A549 (cell line): Measurements from ENCODE around the gene NKTR. TPM values are rescaled to one million over a fixed set of nuclear protein-coding genes. Genes with fewer than 3 reads are reported as not detected.

Experiments
- ATAC-seq, 2 experiments: fragments of 200-7000 bp in 1 of 2; fragments of >200 bp in 1 of 2; cut with Nextera tagmentation in 1 of 2; cut with Tn5 transposase in 1 of 2; 3 replicates each; pipeline versions ENCODE4 v1.8.0 to v1.9.1; 2018 to 2020; ENCODE audit warnings: mild to moderate bottlenecking in 1 of 2, moderate library complexity in 1 of 2
- CTCF ChIA-PET: fragments of 300-600 bp; sonication (Branson Sonifier 250); formaldehyde crosslinking; extraction: SDS; loops from one replicate; lab custom pipeline; 2021; ENCODE audit warnings: antibody characterized with exemption, inconsistent platforms; lab: Yijun Ruan, JAX
- POLR2A ChIA-PET: fragments of 350-600 bp; formaldehyde crosslinking; extraction: SDS; loops from one replicate; lab custom pipeline; 2021; ENCODE audit warnings: antibody characterized with exemption, inconsistent platforms; lab: Yijun Ruan, JAX
- DNase-seq, 2 experiments: peaks; one replicate each; pipeline versions ENCODE4 v3.0.0 to v3.0.0-alpha.2; 2011 to 2016; ENCODE audit warnings: low read depth in 1 of 2, low spot score in 1 of 2
- FAIRE-seq: peaks from 2 replicates; lab custom pipeline; 2011; peaks lifted over from hg19 to GRCh38; lab: Jason Lieb, UNC
- H3K27ac ChIP-seq, 2 experiments: fragments of >200 bp; sonication (Bioruptor Twin); formaldehyde crosslinking; 3 replicates each; pipeline ENCODE4 v1.5.1; 2016 to 2017
- H3K4me1 ChIP-seq: fragments of >200 bp; sonication (Bioruptor Twin); formaldehyde crosslinking; 3 replicates; pipeline ENCODE4 v1.6.1; 2016
- H3K4me2 ChIP-seq: fragments of >200 bp; sonication (Bioruptor Twin); formaldehyde crosslinking; 3 replicates; pipeline ENCODE4 v1.6.1; 2016
- H3K4me3 ChIP-seq: fragments of >200 bp; sonication (Bioruptor Twin); formaldehyde crosslinking; 3 replicates; pipeline ENCODE4 v1.5.1; 2016
- H3K9me3 ChIP-seq: fragments of >200 bp; sonication (Bioruptor Twin); formaldehyde crosslinking; 3 replicates; pipeline ENCODE4 v1.6.1; 2016
- BHLHE40 ChIP-seq: IDR thresholded peaks from 2 replicates; pipeline ENCODE4 v1.6.1; 2012; ENCODE audit warnings: low read depth, low read length, inconsistent platforms
- CBX8 ChIP-seq: fragments of 200-600 bp; sonication (generic); IDR thresholded peaks from 2 replicates; pipeline ENCODE4 v1.6.1; 2016
- CHD2 ChIP-seq: fragments of 150-350 bp; IDR thresholded peaks from 2 replicates; pipeline ENCODE4 v1.6.1; 2014; ENCODE audit warnings: low read length; ENCODE audit not compliant: partially characterized antibody
- CHD4 ChIP-seq: fragments of 200-600 bp; sonication (generic); IDR thresholded peaks from 2 replicates; pipeline ENCODE4 v1.6.1; 2016; ENCODE audit warnings: antibody characterized with exemption, mild to moderate bottlenecking, borderline replicate concordance
- E2F6 ChIP-seq: IDR thresholded peaks from 2 replicates; pipeline ENCODE4 v1.6.1; 2012; ENCODE audit warnings: low read depth, borderline replicate concordance
- ELK1 ChIP-seq: fragments of 150-350 bp; IDR thresholded peaks from 2 replicates; pipeline ENCODE4 v1.6.1; 2014; ENCODE audit warnings: low read depth, mild to moderate bottlenecking, low read length
- ESRRA ChIP-seq: fragments of 150-350 bp; IDR thresholded peaks from 2 replicates; pipeline ENCODE4 v1.6.1; 2014; ENCODE audit warnings: mild to moderate bottlenecking, low read length, borderline replicate concordance
- FOSL2 ChIP-seq, 2 experiments: fragments of 450-650 bp in 1 of 2; fragments of >200 bp in 1 of 2; sonication (Bioruptor Twin) in 1 of 2; formaldehyde crosslinking; IDR thresholded peaks; 2 replicates each; pipeline versions ENCODE4 v1.5.0 to v1.6.1; 2016 to 2020; ENCODE audit warnings: mild to moderate bottlenecking in 1 of 2, moderate library complexity in 1 of 2
- FOXS1 ChIP-seq: fragments of 250-450 bp; sonication (Bioruptor Pico); IDR thresholded peaks from 2 replicates; pipeline ENCODE4 v1.5.0; 2020; ENCODE audit warnings: mild to moderate bottlenecking, moderate library complexity
- HEYL ChIP-seq: fragments of 250-450 bp; sonication (Bioruptor Pico); IDR thresholded peaks from 2 replicates; pipeline ENCODE4 v1.8.0; 2021; ENCODE audit warnings: mild to moderate bottlenecking, moderate library complexity
- HMGXB4 ChIP-seq: fragments of 250-450 bp; sonication (Bioruptor Pico); IDR thresholded peaks from 2 replicates; pipeline ENCODE4 v1.5.0; 2021; ENCODE audit warnings: mild to moderate bottlenecking, moderate library complexity, borderline replicate concordance
- HOXA7 ChIP-seq: fragments of 250-450 bp; sonication (Bioruptor Pico); IDR thresholded peaks from 2 replicates; pipeline ENCODE4 v1.5.0; 2020; ENCODE audit warnings: mild to moderate bottlenecking, moderate library complexity
- HOXB13 ChIP-seq: fragments of 250-450 bp; sonication (Bioruptor Pico); IDR thresholded peaks from 2 replicates; pipeline ENCODE4 v1.5.0; 2020; ENCODE audit warnings: low read depth, mild to moderate bottlenecking, moderate library complexity
- JUNB ChIP-seq: fragments of >200 bp; sonication (Bioruptor Twin); formaldehyde crosslinking; IDR thresholded peaks from 2 replicates; pipeline ENCODE4 v1.6.1; 2016
- MAZ ChIP-seq: fragments of 150-350 bp; IDR thresholded peaks from 2 replicates; pipeline ENCODE4 v1.6.1; 2014; ENCODE audit warnings: antibody characterized with exemption, low read depth, low read length, borderline replicate concordance
- NR3C1 ChIP-seq: fragments of >200 bp; sonication (Bioruptor Twin); formaldehyde crosslinking; IDR thresholded peaks from 3 replicates; pipeline ENCODE4 v1.6.1; 2017
- PBX3 ChIP-seq: IDR thresholded peaks from 2 replicates; pipeline ENCODE4 v1.6.1; 2012
- RAD21 ChIP-seq, 2 experiments: fragments of >200 bp in 1 of 2; sonication (Bioruptor Twin) in 1 of 2; formaldehyde crosslinking in 1 of 2; IDR thresholded peaks in 1 of 2; conservative IDR thresholded peaks in 1 of 2; 2 replicates in 1 of 2; 3 replicates in 1 of 2; pipeline ENCODE4 v1.6.1; 2012 to 2018; ENCODE audit warnings: inconsistent platforms in 1 of 2
- RNF2 ChIP-seq: fragments of 200-600 bp; sonication (generic); IDR thresholded peaks from 2 replicates; pipeline ENCODE4 v1.6.1; 2016; ENCODE audit warnings: low read depth, mild to moderate bottlenecking, antibody characterized with exemption, moderate library complexity, borderline replicate concordance
- SMC3 ChIP-seq: fragments of >200 bp; sonication (Bioruptor Twin); formaldehyde crosslinking; IDR thresholded peaks from 3 replicates; pipeline ENCODE4 v1.6.1; 2018; ENCODE audit warnings: inconsistent platforms
- ZFP36 ChIP-seq: fragments of 450-650 bp; IDR thresholded peaks from 2 replicates; pipeline ENCODE4 v1.6.1; 2014; ENCODE audit warnings: borderline replicate concordance; ENCODE audit not compliant: partially characterized antibody
- ZNF302 ChIP-seq: fragments of 250-450 bp; sonication (Bioruptor Pico); IDR thresholded peaks from 2 replicates; pipeline ENCODE4 v1.9.0; 2021; ENCODE audit warnings: inconsistent platforms, mild to moderate bottlenecking, moderate library complexity
- WGBS: methylation state at CpG from one replicate; pipeline ENCODE4 v1.1.6; 2017; ENCODE audit errors: missing lambda C conversion rate; 5-methylcytosine and 5-hydroxymethylcytosine counted together
- polyA plus RNA-seq, 4 experiments: library from polyadenylated mRNA; depleted of rRNA in 3 of 4; stranded (reverse); fragments of >200 nt; fragmentation: RNase III in 1 of 4; extraction: RNeasy Plus Mini Kit Qiagen cat#74134 plus additional on column Dnase treatment in 1 of 4; gene quantifications; 2 replicates in 3 of 4; 3 replicates in 1 of 4; pipeline ENCODE4 v1.2.3, GENCODE V29; 2011 to 2017
- TF ChIP-seq, protein P1 (sequence below): fragments of >200 bp; sonication (Bioruptor Twin); formaldehyde crosslinking; IDR thresholded peaks from 3 replicates; pipeline ENCODE4 v1.5.1; 2016
- TF ChIP-seq, protein P2 (sequence below): fragments of >200 bp; sonication (Bioruptor Twin); formaldehyde crosslinking; IDR thresholded peaks from 3 replicates; pipeline ENCODE4 v1.6.1; 2016

Gene NKTR
- polyA plus RNA-seq, 2 of the 4 experiments (the other 2 are of a cell fraction): 16.2 to 49.3 TPM

DNA sequence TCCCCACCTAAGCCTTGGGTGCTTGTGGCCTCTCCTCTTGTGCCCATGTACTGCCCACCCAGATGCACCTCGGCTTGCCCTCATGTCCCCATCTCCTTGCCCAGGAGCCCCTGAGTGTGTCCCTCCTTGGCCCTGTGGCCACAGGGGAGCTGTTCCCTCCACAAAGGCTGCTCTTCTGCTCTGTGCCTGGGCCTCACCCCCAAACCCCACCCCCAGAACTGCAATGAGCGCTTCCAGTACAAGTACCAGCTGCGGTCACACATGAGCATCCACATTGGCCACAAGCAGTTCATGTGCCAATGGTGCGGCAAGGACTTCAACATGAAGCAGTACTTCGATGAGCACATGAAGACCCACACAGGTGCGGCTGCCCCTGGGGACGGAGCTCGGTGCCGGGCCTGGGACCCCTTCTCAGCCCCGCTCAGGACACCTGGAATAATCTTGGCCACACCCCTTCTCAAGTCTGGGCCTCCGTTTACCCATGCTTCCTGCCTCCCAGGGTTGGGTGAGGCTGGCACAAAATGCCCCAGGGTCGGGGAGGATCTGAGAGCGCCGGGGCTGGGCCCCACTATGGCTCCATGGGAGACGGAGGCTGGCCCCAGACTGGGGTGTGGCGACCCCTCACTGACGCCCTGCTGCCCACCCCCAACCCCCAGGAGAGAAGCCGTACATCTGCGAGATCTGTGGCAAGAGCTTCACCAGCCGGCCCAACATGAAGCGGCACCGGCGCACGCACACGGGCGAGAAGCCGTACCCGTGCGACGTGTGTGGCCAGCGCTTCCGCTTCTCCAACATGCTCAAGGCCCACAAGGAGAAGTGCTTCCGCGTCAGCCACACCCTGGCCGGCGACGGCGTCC, 63.3 kb downstream of the NKTR start:
- DNase-seq: no peak
- Histone ChIP-seq H3K4me1 (no peaks in the 10 kb centered on the region), H3K9me3 (no peaks in the 10 kb centered on the region), H3K27ac (no peak overlapping the region), H3K4me2 (no peak overlapping the region), H3K4me3 (no peak overlapping the region)
- TF ChIP-seq NR3C1: no peak
- TF ChIP-seq HOXB13: no peak
- TF ChIP-seq CHD2: no peak
- no peak for TF ChIP-seq ELK1
- TF ChIP-seq RAD21 (conservative IDR thresholded peaks at IDR 0.05 in 1 of 2, IDR thresholded peaks at IDR 0.05 in 1 of 2): no peak
- TF ChIP-seq, protein P1, sequence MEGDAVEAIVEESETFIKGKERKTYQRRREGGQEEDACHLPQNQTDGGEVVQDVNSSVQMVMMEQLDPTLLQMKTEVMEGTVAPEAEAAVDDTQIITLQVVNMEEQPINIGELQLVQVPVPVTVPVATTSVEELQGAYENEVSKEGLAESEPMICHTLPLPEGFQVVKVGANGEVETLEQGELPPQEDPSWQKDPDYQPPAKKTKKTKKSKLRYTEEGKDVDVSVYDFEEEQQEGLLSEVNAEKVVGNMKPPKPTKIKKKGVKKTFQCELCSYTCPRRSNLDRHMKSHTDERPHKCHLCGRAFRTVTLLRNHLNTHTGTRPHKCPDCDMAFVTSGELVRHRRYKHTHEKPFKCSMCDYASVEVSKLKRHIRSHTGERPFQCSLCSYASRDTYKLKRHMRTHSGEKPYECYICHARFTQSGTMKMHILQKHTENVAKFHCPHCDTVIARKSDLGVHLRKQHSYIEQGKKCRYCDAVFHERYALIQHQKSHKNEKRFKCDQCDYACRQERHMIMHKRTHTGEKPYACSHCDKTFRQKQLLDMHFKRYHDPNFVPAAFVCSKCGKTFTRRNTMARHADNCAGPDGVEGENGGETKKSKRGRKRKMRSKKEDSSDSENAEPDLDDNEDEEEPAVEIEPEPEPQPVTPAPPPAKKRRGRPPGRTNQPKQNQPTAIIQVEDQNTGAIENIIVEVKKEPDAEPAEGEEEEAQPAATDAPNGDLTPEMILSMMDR: no peak
- no peak for TF ChIP-seq E2F6
- no peak for TF ChIP-seq MAZ
- TF ChIP-seq SMC3: no peak
- WGBS: 93% methylated on average over 13 of the region's 38 CpGs
- FAIRE-seq: no peak
- no peak for ATAC-seq
- ChIA-PET CTCF (interaction anchor here (1.0 to 1.1 kb wide), 2 partner anchors 16 to 40 kb away, joined by 3 read pairs; no protein-coding TSS in a partner anchor), POLR2A (no interaction called here)

DNA sequence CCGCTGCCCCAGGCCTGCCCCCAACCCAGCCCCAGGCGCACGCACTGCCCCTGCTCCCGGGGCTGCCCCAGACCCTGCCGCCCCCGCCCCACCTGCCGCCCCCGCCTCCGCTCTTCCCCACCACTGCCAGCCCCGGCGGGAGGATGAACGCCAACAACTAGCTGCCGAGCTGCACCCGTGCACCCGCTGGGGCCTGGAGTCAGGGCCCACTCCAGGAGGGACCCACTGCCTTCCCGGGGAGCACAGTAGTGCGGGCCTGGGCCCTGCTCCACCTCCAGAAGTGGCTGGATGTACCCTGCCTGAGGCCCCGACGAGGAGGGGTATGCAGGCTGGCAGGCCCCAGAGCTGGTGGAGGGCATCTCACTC, 63.9 kb downstream of the NKTR start:
- no peak overlapping the region for H3K27ac ChIP-seq
- ChIA-PET CTCF (interaction anchor here (1.1 kb wide), 1 partner anchor 40 kb away, joined by 3 read pairs; no protein-coding TSS in a partner anchor), POLR2A (no interaction called here)
- no peaks in the 10 kb centered on the region for H3K4me1 ChIP-seq
- H3K4me3 ChIP-seq: no peak overlapping the region
- H3K4me2 ChIP-seq: no peak overlapping the region
- TF ChIP-seq CBX8: no peak
- no peak for TF ChIP-seq PBX3
- TF ChIP-seq HEYL: no peak
- TF ChIP-seq BHLHE40: no peak
- TF ChIP-seq ESRRA: no peak
- TF ChIP-seq FOSL2 (IDR thresholded peaks at IDR 0.05): no peak
- no peak for TF ChIP-seq FOSL2 (CRISPR knock-in tag; IDR thresholded peaks at IDR 0.05)
- TF ChIP-seq, protein P2, sequence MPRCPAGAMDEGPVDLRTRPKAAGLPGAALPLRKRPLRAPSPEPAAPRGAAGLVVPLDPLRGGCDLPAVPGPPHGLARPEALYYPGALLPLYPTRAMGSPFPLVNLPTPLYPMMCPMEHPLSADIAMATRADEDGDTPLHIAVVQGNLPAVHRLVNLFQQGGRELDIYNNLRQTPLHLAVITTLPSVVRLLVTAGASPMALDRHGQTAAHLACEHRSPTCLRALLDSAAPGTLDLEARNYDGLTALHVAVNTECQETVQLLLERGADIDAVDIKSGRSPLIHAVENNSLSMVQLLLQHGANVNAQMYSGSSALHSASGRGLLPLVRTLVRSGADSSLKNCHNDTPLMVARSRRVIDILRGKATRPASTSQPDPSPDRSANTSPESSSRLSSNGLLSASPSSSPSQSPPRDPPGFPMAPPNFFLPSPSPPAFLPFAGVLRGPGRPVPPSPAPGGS: no peak
- no peak for TF ChIP-seq RAD21 (conservative IDR thresholded peaks at IDR 0.05 in 1 of 2, IDR thresholded peaks at IDR 0.05 in 1 of 2)
- no peak for TF ChIP-seq HMGXB4 (CRISPR knock-in tag)
- TF ChIP-seq CHD4: no peak
- no peak for TF ChIP-seq RNF2
- TF ChIP-seq HOXA7 (CRISPR knock-in tag): no peak
- no peak for TF ChIP-seq ZFP36
- TF ChIP-seq JUNB: no peak
- TF ChIP-seq ZNF302 (CRISPR knock-in tag): no peak
- no peak for TF ChIP-seq FOXS1 (CRISPR knock-in tag)
- DNase-seq: no peak
- FAIRE-seq: no peak
- no peak for ATAC-seq
- H3K9me3 ChIP-seq: no peaks in the 10 kb centered on the region
- WGBS: 93% methylated on average over 2 of the region's 19 CpGs
